Frontal cortex (tissue), 4 donors: ENCODE measurements around the gene HSPG2. TPM values are rescaled to one million over a fixed set of nuclear protein-coding genes. Genes with fewer than 3 reads are reported as not detected.
"Not testable (repeated sequence)": the region's sequence is repeated elsewhere in the genome, so short reads cannot be mapped to it uniquely, and the experiment has no call there.

Source experiments
- DNase-seq, 2 donors: peaks; one replicate each; pipeline ENCODE4 v3.0.0; 2012; ENCODE audit warnings: low spot score in 2 of 2
- FAIRE-seq: peaks from 2 replicates; lab custom pipeline; 2012; peaks lifted over from hg19 to GRCh38; lab: Jason Lieb, UNC
- total RNA-seq: library from RNA; depleted of rRNA; stranded (reverse); fragments of >200 nt; gene quantifications from one replicate; pipeline ENCODE4 v1.2.3, GENCODE V29; 2014
- donor health status: control.
- donor health status: control.
- donor health status: control.

Gene HSPG2
- total RNA-seq, 1 donor from 2014 or later = 4.5 TPM

DNA sequence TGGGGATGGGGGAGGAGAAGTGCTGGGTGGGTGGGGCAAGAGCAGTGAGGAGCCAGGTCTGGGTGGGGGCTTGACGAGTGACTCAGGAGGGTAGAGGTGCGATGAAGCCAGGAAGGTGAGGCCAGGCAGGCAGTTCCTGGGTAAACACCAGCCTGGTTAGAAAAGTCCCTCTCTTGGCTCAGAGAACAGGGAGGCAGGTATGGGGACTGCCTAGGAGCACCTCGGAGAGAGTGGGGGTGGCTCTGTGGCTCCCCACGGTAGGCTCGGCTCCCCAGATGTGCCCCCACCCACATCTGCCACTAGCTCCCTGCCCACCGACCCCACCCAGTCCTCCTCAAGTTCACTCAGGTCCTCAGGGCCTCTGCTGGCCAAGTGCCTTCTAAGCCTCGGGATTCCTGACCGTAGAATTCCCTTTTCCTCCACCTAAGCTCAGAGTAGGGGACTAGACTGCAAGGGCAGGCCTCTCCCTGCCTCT lies 1.2 kb downstream of the HSPG2 start:
- no peak for FAIRE-seq

DNA sequence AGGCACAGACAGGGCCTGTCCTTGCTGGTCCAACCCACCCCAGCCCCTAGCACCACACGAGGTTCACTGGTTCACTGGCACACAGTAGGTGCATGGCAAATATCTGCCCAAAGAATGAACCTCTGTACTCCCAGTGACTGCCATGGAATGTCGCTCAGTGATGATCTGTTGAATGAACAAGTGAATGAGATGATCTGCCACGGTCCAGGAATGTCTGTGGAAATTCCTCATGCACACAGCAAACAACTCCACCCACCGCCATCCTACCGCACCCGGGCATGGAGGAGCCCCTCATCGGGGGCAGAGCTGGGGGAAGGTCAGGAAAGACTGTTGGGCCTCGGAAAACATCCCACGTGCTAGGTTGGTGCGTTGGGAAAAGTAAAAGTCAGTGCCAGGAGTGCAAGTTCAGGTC lies 1.7 kb downstream of the HSPG2 start:
- no peak for FAIRE-seq
- no peak for DNase-seq

More for the DNA sequence above, 1.2 kb downstream of the HSPG2 start:
- no peak for DNase-seq

DNA sequence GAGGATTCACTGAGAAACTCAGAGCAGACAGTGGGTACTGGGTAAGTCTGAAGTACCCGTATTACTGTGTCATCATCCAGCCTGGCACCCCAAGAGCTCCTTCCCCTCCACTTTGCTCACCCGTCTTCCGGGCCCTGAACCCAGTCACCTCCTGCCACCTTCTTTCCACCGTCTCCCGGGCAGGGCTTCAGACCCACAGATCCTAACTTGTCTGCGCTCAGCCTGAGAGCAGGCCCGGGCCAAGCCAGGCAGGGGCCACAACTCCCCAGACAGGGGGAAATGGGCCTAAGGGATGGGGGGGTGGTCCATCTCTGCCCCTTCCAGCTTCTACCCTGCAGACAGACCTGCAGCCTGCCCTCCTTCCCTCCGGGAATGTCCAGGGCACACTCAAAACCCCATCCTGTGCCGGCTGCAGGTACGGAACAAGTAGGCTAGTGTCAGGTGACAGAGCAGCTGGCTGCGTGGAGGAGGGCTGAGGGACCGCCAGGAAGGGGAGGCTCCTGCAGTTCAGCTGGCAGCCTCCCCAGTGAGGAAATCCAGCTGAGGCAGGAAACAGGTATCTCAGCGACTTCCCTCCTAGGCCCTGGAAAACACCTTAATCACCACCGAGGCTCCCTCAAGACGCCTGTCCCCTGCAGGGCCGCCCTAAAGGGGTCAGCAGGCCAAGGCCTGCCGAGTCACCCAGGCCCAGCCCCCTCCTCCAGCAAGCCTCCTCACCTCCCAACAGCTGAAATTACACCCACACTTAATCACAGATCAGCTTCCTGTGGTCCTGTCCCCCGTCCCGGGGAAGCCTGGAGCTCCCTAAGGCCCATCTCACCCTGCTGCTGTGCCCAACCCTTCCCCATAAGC lies 3.5 kb downstream of the HSPG2 start:
- FAIRE-seq (no peak), DNase-seq (no peak)

DNA sequence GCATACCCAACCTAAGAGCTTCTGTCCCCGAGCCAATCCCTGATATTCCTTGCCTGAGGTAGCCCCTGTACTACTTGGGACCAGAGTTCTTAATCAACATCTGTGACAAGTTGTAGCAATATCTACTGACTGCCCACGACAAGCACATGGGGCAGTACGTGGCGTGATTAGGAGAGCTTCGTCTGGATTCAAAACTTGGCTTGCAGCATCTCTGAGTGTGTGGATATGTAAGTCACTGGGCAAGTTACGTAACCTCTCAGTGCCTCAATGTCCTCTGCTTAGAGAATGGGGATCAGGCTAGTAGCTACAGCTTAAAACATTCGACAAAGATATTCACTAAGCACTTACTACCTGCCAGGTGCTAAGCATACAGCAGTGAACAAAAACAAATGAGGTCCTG lies 5.0 kb downstream of the HSPG2 start:
- FAIRE-seq (no peak), DNase-seq (no peak)

DNA sequence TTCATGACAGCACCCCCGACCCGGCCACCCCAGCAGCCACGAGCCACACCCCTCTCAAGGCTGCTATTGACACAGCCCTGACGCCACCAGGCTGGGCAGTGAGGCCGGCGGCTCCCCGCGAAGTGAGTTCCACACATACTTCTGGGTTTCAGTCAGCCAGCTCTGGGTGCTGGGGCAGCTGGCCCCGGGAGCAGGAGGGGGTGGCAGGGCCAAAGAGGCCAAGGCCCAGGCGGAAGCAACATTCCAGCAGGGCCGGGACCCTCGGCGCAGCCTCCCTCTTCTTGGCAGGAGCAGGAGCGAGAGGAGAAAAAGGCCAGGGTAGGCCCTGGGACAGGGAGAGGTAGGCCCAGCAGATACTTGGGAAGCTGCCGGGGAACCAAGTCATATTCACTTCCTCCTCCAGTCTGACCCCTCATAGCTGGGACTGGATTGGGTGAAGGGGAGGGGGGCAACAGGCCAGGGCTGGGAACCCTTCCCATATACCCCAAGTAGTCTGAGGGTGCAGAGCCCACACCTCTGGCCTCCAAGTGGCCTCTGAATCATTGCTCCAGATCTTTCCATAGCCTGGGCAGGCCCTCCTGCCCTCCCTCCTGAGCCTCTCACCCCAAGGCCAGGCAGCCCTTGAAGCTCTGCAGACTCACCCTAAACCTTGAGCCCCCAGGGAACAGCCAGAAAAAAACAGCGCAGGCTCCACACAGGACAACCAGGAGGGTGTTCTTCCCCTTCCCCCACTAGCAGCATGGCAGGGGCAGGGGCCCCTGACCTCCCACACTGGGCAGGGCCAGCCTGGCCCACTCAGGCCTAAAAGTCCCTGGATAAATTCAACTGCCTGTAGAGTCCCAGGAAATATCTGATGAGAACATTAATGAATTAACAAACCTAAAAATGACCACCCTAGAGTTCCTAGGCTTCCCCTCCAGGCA lies 5.7 kb downstream of the HSPG2 start:
- FAIRE-seq (no peak), DNase-seq (no peak)

DNA sequence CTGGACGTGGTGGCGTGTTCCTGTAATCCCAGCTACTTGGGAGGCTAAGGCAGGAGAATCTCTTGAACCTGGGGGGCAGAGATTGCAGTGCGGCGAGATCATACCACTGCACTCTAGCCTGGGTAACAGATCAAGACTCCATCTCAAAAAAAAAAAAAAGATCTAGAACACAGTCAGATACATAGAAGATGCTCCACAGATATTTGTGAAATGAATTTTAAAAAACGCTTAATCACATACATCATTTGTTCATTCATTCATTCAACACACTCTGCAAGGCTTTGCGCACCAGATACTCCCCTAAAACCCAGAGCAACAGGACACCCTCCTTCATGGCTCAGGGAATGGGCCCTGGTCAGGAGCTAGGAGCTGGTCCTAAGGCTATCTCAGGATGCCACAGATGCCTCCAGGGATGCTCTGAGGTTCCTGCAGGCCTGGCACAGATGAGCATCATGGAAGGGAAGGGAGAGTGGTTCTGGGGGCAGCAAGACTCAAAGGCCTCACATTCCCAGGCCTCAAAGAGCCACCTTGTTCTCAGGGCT lies 6.4 kb downstream of the HSPG2 start:
- DNase-seq (no peak), FAIRE-seq (no peak)

DNA sequence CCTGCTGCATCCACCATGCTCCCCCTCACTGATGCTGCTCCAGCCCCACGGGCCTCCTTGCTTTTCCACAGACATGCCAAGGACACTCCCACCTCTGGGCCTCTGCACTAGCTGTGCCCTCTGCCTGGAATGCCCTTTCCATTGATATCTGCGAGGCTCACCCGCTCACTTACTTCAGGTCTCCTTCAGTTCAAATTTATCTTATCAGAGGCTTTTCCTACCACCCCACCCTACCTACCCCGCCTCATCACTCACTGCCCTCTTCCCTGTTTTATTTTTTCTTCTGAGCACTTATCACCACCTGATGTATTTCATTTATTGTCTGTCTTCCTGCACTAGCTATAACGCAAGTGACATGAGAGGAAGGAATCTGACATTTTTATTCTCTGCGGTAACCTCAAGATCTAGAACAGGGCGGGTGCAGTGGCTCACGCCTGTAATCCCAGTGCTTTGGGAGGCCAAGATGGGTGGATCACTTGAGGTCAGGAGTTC lies 7.0 kb downstream of the HSPG2 start:
- no peak for FAIRE-seq
- DNase-seq = no peak

DNA sequence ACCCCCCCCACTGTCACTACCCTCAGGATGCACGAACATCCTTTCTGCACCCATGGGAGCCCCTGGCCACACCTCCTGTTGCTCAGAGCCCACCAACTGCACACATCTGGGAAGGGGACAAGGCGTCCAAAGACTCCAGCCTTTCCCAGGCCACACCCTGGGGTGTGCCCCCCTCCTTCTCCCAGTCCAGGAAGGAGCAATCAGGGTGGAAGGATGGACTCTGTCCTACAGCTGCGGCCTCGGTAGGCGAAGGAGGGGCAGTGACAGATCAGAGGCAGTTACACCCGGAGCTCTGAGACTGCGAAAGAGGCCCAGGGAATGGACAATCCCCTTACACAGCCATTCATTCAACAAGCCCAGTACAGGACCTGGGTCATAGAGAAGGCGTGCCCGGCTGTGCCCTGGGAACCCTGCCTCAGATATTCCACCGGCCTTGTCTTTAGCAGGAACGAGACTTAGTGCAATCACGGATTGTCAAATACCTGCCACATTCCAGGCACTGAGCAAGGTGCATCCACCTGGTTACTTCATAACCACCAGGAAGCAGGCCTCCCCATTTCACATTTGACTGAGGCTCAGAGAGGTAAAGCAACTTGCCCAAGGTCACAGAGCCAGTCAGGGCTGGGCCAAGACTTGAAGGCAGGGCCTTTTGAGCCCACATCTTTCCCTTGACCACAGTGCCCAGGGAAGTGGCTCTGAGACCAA lies 9.4 kb downstream of the HSPG2 start:
- no peak for DNase-seq
- no peak for FAIRE-seq

DNA sequence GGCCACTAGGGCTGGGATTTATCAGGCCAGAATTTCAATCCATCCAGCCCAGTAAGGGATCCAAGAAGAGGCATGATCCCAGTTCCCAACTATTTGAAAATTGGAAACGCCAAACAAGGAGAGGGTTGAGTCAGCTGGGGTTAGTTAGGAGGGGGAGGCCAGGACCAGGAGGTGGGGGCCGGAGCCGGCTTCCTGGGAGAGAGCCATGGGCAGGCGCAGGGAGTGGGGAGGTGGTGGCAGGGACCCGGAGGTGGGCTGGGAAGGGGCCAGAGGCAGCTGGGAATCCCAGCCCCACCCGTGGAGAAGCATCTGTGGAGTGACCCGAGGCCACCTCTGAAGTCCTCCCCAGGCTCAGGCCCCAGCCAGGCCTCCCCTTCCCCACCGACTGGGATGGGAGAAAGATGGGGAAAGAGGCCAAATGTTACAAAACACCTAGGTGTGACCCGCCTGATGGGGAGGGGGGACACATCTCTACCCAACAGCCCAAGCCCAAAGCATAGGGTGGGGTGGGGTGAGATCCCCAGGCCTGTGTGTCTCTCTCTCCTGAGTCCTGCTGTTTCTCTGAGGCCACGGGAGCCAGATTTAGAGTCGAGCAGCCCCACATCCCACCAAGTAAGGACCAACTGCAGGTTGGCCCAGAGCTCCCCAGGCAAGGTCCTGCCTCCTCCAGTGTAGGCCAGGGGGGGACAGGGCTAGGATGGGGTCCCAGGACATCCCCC lies 10.1 kb downstream of the HSPG2 start:
- FAIRE-seq (no peak), DNase-seq (no peak)

DNA sequence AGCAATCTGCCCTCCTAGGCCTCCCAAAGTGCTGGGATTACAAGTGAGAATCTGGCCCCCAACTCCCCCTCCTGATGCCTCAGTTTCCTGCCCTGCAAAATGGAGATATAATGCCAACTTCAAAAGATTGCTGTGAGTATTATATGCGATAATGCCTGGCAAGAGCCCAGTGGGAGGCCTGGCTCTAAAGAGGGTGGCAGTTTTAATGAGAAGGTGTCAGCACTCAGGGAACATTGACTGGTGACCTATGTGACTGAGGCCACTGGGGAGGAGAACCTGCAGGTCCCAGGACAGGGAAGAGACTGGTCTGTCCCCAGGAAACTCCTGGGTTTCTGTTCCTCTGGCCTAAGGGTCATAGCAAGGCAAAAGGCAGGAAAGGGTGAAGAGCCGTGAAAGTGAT lies 11.0 kb downstream of the HSPG2 start:
- FAIRE-seq (no peak), DNase-seq (no peak)

DNA sequence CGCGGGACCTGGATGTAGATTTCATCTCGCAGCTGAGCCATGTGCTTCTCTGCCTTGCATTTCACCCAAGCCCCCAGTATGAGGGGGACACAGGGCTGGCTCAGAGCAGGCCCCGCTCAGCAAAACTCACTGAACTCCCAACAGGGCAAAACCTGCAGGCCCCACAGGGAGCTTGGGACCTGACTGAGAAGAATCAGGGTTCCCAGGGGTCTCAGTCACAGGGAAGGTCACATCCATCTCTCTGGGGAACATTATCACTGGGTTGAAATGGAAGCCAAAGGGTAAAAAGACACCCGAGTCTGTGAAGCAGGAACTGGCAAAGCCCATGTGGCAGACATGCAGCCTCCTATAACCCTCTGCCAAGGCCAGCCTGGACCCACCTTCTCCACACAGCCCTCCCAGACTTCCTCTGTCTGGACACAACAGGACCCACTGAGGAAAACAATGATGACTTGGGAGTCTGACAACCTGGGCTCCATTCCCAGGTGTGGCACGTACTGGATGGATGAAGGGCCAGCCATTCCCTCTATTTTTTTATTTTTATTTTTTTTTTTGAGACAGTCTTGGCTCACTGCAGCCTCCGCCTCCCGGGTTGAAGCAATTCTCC lies 11.7 kb downstream of the HSPG2 start:
- DNase-seq (no peak), FAIRE-seq (no peak)

DNA sequence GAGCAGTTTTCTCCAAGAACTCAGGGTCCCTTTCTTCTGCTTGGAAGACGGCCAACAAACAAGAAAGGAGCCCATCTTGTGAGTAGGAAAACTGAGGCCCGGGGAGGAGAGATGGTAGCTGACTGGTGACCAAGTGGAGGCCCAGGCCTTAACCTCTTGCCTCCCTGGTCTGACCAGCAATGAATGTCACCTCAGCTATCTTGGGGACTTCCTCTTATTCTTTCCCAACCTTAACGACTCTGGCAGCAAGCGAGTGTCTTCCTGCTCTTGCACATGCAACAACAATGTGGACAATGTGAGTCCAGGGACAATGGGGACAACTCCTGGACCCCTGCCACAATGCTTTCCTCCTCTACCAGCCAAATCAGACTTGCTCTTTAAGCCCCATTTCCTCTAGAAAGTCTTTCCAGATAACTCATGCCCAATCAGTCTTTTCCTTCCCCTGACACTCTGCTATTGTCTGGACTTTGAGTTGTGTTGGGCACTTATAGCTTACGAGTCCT lies 12.6 kb downstream of the HSPG2 start:
- no peak for FAIRE-seq
- DNase-seq = no peak

DNA sequence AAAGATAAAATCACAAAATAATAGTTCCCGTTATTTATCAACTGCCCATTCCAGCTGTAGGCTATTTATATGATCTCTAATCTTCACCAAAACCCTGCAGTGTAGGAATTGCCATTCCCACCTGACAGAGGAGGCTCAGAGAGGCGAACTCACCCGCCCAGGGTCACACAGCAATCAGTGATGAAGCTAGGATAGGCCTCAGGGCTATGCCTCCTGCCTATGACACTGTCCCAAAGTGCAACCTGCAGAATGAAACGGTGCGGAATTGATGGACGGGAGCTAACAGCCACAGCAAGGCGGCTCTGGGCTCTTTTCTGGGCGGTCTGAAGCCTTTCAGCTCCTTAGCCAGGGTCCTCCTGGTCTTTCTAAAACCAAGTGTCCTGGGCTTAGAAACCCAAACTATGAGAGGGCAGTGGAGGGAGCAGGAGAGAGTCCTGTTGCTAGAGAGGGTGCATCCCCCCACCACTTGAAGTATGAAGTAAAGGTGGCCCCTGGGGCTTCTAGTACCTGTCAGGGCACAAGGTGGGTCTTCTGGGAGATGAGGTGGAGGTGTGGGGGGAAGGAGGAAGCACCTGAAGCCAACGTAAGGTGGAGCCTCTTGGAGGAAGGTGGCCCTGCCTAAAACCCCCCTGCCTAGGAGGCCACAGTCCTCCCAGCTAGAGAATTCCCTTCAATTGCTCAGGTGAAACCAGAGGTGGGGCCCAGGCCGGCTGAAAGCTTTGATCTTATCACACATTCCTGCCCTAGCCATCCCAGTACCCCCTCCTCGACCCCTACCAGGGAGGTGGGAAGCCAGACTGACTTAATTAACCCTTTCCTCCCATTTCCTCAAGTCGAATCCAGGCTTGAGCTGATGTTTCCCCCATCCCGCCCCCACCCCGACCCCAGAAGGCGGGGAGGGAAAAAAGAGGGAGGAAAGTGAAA lies 14.8 kb downstream of the HSPG2 start:
- DNase-seq (no peak), FAIRE-seq (no peak)

DNA sequence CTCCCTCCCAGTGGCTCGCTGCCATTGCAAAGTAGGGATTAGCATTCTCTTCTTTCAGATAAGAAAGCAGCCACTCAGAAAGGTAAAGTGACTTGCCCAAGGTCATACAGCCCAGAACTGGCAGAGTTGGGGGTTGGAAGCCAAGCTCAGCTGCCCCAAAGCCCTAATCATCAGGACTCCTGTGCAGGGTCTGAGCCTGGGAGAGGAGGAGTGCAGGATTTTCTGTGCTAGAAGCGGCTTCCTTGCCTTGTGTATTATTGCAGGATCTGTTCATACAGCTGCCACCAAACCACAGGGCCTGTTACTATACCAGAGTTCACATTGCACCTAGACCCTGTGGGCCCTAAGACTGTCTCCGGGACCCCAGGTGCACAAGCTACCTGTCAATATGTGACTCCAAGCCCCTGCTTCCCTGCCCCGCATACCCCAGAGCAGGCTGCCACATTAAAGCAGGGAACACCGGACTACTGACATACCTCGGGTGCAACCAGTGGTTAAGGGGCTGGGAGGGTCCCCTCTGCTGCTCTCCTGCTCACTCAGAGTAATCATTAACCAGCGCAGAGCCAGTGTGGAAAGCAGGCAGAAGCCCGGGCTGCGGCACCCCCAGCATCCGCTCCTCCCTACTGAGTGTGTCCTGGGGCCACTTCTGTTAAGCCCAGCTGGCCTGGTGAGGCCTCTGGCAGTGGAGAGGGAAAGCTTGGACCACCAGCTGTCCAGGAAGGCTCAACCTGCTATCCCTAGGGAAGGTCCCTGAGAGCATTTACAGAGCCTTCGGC lies 15.8 kb downstream of the HSPG2 start:
- no peak for DNase-seq

DNA sequence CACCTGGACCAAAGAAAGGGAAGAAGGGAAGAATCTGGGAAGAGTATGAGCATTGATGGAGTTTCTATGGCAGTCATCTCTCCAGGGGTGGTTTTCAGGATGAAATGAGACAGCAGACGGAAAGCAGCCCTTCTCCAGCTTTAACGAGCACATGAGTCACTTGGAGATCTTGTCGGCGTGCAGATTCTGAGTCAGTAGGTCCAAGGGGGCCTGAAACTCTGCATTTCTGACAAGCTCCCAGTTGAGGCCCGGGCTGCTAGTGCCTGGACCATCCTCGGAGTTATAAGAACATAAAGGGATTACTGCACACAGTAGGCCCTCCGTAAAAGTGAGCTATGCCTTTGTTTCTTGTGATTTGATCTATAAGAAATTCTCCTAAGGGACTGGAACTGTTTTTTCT lies 17.6 kb downstream of the HSPG2 start:
- no peak for DNase-seq
- no peak for FAIRE-seq

More for the DNA sequence above, 15.8 kb downstream of the HSPG2 start:
- no peak for FAIRE-seq

DNA sequence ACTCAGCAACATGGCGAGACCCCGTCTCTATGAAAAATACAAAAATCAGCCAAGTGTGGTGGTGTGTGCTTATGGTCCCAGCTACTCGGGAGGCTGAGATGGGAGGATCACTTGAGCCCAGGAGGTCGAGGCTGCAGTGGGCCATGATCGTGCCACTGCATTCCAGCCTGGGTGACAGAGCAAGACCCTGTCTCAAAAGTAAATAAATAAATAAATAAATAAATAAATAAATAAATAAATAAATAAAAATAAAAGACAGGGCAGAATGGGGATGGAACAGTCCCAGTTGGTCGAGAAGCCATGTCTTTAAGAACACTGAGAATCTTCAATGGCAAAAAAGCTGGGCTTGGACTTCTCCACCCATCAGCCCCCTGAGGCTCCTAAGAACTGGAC lies 19.9 kb downstream of the HSPG2 start:
- not testable (repeated sequence) for FAIRE-seq, DNase-seq
